Middle frontal gyrus (tissue), 1 donor: ENCODE measurements around the gene LARP7.
A peak's percentile ranks its signal among the peaks of the same experiment; 100 is the strongest.
"Not testable (repeated sequence)": the region's sequence is repeated elsewhere in the genome, so short reads cannot be mapped to it uniquely, and the experiment has no call there.

Source experiments
- DNase-seq: peaks from one replicate; pipeline ENCODE4 v3.0.0-alpha.2; 2015; ENCODE audit warnings: low spot score; ENCODE audit errors: extremely low spot score

LARP7 gene

GRCh38 chr4:112649055-112649408 is 12.1 kb downstream of the LARP7 start:
- DNase-seq = no peak

DNA sequence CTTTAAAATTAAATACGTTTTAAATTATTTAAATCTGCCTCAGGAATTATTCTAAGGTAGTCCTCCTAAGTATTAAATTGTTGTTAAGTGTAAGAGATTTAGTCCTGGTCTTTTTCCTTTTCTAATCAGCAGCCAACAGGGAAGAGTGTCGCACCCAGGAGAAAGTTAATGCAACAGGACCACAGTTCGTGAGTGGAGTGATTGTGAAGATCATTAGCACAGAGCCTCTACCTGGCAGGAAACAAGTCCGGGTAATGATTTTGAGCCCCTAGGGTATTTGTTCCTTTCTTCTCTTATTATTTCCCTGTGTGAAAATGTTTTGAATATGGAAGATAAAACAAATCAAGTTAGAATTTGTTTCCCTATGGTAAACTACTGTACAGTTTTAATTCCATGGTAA is 13.4 kb downstream of the LARP7 start:
- DNase-seq = no peak

GRCh38 chr4:112651641-112652040 is 14.7 kb downstream of the LARP7 start:
- no peak for DNase-seq

GRCh38 chr4:112652216-112652615 is 15.3 kb downstream of the LARP7 start:
- no peak for DNase-seq

DNA sequence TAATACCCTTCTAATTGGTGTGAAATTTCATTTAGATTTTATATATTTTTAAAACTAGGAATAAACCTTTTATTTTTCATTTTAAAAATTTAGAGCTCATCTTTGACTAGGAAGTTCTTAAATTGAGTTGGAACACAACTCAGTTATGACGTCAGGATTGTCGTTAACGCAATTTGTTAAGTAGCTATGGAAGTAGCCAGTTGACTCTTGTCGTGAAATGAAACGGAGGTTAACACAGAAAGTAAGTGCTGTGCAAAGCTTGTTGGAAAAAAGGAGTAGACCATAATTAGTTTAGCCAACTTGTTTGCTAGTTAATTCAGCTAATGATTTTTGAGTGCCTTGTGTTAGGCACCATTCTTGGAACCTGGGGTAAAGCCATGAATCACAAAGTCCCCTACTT is 18.3 kb downstream of the LARP7 start:
- DNase-seq = no peak

DNA sequence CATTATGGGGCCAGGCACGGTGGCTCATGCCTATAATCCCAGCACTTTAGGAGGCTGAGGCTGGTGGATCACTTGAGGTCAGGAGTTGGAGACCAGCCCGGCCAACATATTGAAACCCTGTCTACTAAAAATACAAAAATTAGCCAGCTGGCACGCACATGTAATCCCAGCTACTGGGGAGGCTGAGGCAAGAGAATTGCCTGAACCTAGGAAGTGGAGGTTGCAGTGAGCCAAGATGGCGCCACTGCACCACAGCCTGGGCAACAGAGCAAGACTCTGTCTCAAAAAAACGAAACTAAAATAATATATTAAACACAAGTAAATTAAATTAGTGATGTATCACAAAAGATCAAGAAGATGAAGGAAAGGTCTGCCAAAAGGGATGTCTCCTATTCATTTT is 19.2 kb downstream of the LARP7 start:
- DNase-seq = not testable (repeated sequence)

DNA sequence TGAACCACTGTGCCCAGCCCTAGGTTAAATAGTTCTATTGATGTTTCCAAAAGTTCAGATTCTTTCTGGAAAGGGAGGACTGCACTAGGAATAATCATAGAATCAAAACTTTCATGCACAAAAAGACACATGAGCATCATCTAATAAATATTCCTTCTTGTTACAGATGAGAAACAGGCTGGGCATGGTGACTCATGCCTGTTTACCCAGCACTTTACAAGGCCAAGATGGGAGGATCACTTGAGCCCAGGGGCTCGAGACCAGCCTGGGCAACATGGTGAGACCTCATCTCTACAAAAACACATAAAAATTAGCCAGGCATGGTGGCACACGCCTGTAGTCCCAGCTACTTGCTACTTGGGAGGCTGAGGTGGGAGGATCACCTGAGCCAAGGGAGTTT is 27.7 kb downstream of the LARP7 start:
- DNase-seq = no peak

GRCh38 chr4:112668131-112668530 is 31.2 kb downstream of the LARP7 start:
- DNase-seq = no peak

- DNase-seq = no peak
These were observed 36.1 kb downstream of the LARP7 start for GRCh38 chr4:112673076-112673475.

- DNase-seq = no peak
These were observed 36.7 kb downstream of the LARP7 start for GRCh38 chr4:112673686-112674085.

- no peak for DNase-seq
These were observed 37.4 kb downstream of the LARP7 start for GRCh38 chr4:112674376-112674775.

DNA sequence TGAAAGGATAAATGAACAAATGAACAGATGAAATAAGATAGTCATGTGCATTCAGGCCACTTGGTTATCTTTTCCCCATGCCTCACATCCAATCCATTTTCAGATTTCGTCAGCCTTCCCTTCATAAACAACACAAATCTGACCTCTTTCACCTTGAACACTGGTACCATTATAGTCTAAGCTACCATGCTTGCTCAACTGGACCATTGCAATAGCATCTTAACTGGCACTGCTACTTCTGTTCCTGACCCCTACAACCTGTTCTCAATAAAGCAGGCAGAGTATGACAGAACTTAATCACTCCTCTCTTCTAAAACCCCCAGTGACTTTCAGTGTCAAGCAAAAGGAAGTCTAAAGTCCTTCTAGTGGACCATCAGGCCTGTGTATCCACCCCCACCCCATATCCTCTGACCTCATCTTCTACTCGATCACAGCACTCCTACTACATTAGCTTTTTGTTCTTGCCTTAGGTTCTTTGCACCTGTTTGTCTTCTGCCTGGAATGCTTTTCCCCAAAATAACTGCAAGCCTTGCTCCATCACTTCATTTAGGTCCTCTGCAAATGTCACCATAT is 40.7 kb downstream of the LARP7 start:
- no peak for DNase-seq

GRCh38 chr4:112680996-112681395 is 44.1 kb downstream of the LARP7 start:
- no peak for DNase-seq

- DNase-seq = no peak
These were observed 56.6 kb downstream of the LARP7 start for GRCh38 chr4:112693507-112693906.

- no peak for DNase-seq
These were observed 63.7 kb downstream of the LARP7 start for GRCh38 chr4:112700679-112701078.

- no peak for DNase-seq
These were observed 65.9 kb downstream of the LARP7 start for GRCh38 chr4:112702892-112703291.

- no peak for DNase-seq
These were observed 67.4 kb downstream of the LARP7 start for GRCh38 chr4:112704322-112704721.

GRCh38 chr4:112704991-112705845 is 68.3 kb downstream of the LARP7 start:
- DNase-seq = peak; percentile 5

GRCh38 chr4:112705891-112706839 is 69.2 kb downstream of the LARP7 start:
- not testable (repeated sequence) for DNase-seq

GRCh38 chr4:112706840-112707207 is 69.9 kb downstream of the LARP7 start:
- no peak for DNase-seq
